Nephron progenitor cell (in vitro differentiated cells): ENCODE results near the gene TUBG1.
"Not testable (repeated sequence)": the region's sequence is repeated elsewhere in the genome, so short reads cannot be mapped to it uniquely, and the experiment has no call there.

Experiments
- DNase-seq: peaks from one replicate; pipeline ENCODE4 v3.0.0; 2021
- H3K27ac Mint-ChIP-seq: 2 replicates; pipeline ENCODE4 v1.8.0; 2021; ENCODE audit warnings: mild to moderate bottlenecking, moderate library complexity, mixed read lengths
- H3K27me3 Mint-ChIP-seq: 2 replicates; pipeline ENCODE4 v1.8.0; 2021; ENCODE audit warnings: mild to moderate bottlenecking, low read depth, mixed read lengths; ENCODE audit not compliant: poor library complexity
- H3K36me3 Mint-ChIP-seq: 2 replicates; pipeline ENCODE4 v1.8.0; 2021; ENCODE audit warnings: low read depth, mixed read lengths
- H3K4me1 Mint-ChIP-seq: 2 replicates; pipeline ENCODE4 v1.8.0; 2021; ENCODE audit warnings: mixed read lengths
- H3K4me3 Mint-ChIP-seq: 2 replicates; pipeline ENCODE4 v1.8.0; 2021; ENCODE audit warnings: mild to moderate bottlenecking, moderate library complexity, mixed read lengths
- H3K9me3 Mint-ChIP-seq: 2 replicates; pipeline ENCODE4 v1.8.0; 2021; ENCODE audit warnings: mild to moderate bottlenecking, moderate library complexity, mixed read lengths
- TF ChIP-seq, protein P1 (sequence below): fragments of 200-600 bp; sonication (generic); IDR thresholded peaks from 2 replicates; pipeline ENCODE4 v1.5.0; 2021; ENCODE audit warnings: antibody characterized with exemption

TUBG1 gene

GRCh38 chr17:42598905-42599304 lies 10.6 kb upstream of the TUBG1 start:
- peaks cover 10% of the 10 kb centered on the region for H3K4me1 Mint-ChIP-seq
- H3K4me3 Mint-ChIP-seq = no peak overlapping the region
- H3K27me3 Mint-ChIP-seq = no peaks in the 10 kb centered on the region
- peak overlapping the region; percentile 91 for H3K27ac Mint-ChIP-seq
- H3K9me3 Mint-ChIP-seq = no peaks in the 10 kb centered on the region
- peaks cover 24% of the 10 kb centered on the region for H3K36me3 Mint-ChIP-seq
- no peak for DNase-seq
- TF ChIP-seq, protein P1, sequence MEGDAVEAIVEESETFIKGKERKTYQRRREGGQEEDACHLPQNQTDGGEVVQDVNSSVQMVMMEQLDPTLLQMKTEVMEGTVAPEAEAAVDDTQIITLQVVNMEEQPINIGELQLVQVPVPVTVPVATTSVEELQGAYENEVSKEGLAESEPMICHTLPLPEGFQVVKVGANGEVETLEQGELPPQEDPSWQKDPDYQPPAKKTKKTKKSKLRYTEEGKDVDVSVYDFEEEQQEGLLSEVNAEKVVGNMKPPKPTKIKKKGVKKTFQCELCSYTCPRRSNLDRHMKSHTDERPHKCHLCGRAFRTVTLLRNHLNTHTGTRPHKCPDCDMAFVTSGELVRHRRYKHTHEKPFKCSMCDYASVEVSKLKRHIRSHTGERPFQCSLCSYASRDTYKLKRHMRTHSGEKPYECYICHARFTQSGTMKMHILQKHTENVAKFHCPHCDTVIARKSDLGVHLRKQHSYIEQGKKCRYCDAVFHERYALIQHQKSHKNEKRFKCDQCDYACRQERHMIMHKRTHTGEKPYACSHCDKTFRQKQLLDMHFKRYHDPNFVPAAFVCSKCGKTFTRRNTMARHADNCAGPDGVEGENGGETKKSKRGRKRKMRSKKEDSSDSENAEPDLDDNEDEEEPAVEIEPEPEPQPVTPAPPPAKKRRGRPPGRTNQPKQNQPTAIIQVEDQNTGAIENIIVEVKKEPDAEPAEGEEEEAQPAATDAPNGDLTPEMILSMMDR = no peak

- no peak overlapping the region for H3K27ac Mint-ChIP-seq
- TF ChIP-seq, protein P1 = no peak
- DNase-seq = no peak
Observed at GRCh38 chr17:42603318-42603717, 6.2 kb upstream of the TUBG1 start.

GRCh38 chr17:42607769-42608168 lies 1.7 kb upstream of the TUBG1 start:
- no peaks in the 10 kb centered on the region for H3K9me3 Mint-ChIP-seq
- TF ChIP-seq, protein P1 = no peak
- no peak overlapping the region for H3K27ac Mint-ChIP-seq
- no peak for DNase-seq
- H3K27me3 Mint-ChIP-seq = peaks cover 2% of the 10 kb centered on the region
- peaks cover 27% of the 10 kb centered on the region for H3K36me3 Mint-ChIP-seq
- peak overlapping the region; percentile 99 for H3K4me3 Mint-ChIP-seq
- H3K4me1 Mint-ChIP-seq = peaks cover 54% of the 10 kb centered on the region

More at GRCh38 chr17:42603318-42603717, 6.2 kb upstream of the TUBG1 start:
- no peaks in the 10 kb centered on the region for H3K27me3 Mint-ChIP-seq
- no peaks in the 10 kb centered on the region for H3K9me3 Mint-ChIP-seq
- peaks cover 45% of the 10 kb centered on the region for H3K4me1 Mint-ChIP-seq
- H3K4me3 Mint-ChIP-seq = no peak overlapping the region
- peaks cover 26% of the 10 kb centered on the region for H3K36me3 Mint-ChIP-seq

- Mint-ChIP-seq H3K4me3 (peak overlapping the region; percentile 99), H3K36me3 (peaks cover 24% of the 10 kb centered on the region), H3K4me1 (peaks cover 50% of the 10 kb centered on the region), H3K27me3 (peaks cover 2% of the 10 kb centered on the region), H3K27ac (peak overlapping the region; percentile 93), H3K9me3 (no peaks in the 10 kb centered on the region)
- TF ChIP-seq, protein P1 = no peak
- DNase-seq = no peak
Observed at GRCh38 chr17:42608305-42609181, 940 bp upstream of the TUBG1 start.

- H3K4me3 Mint-ChIP-seq = peak overlapping the region; percentile 99
- H3K27me3 Mint-ChIP-seq, H3K9me3 Mint-ChIP-seq, DNase-seq: not testable (repeated sequence)
- H3K27ac Mint-ChIP-seq = peak overlapping the region; percentile 90
- peaks cover 26% of the 10 kb centered on the region for H3K36me3 Mint-ChIP-seq
- peaks cover 40% of the 10 kb centered on the region for H3K4me1 Mint-ChIP-seq
Observed at GRCh38 chr17:42609814-42610801, 625 bp downstream of the TUBG1 start.

DNA sequence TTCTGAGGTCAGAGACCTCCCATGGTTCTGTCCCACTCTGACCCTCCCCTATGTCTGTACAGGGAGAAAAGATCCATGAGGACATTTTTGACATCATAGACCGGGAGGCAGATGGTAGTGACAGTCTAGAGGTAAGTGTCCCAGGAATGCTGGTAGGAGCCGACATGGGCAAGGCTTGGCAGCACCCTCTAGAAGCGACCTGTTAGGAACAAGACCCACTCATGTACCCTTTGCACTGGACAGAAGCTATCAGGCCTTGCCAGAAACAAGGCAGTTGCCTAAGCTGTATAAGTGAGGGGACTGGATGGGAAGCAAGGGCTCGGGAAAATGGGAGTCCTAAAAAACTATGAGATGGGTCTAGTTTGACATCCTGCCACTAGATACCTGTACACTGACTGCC lies 2.5 kb downstream of the TUBG1 start:
- H3K4me1 Mint-ChIP-seq = peaks cover 27% of the 10 kb centered on the region
- DNase-seq = no peak
- no peak overlapping the region for H3K4me3 Mint-ChIP-seq
- TF ChIP-seq, protein P1 = no peak
- H3K36me3 Mint-ChIP-seq = peaks cover 36% of the 10 kb centered on the region
- no peaks in the 10 kb centered on the region for H3K9me3 Mint-ChIP-seq
- H3K27ac Mint-ChIP-seq = no peak overlapping the region
- H3K27me3 Mint-ChIP-seq = peaks cover 2% of the 10 kb centered on the region
